Middle frontal gyrus (tissue), 1 donor: ENCODE results near the gene PRKCE.

Source experiments
- DNase-seq: peaks from one replicate; pipeline ENCODE4 v3.0.0-alpha.2; 2015; ENCODE audit warnings: low spot score; ENCODE audit errors: extremely low spot score

Gene PRKCE

DNA sequence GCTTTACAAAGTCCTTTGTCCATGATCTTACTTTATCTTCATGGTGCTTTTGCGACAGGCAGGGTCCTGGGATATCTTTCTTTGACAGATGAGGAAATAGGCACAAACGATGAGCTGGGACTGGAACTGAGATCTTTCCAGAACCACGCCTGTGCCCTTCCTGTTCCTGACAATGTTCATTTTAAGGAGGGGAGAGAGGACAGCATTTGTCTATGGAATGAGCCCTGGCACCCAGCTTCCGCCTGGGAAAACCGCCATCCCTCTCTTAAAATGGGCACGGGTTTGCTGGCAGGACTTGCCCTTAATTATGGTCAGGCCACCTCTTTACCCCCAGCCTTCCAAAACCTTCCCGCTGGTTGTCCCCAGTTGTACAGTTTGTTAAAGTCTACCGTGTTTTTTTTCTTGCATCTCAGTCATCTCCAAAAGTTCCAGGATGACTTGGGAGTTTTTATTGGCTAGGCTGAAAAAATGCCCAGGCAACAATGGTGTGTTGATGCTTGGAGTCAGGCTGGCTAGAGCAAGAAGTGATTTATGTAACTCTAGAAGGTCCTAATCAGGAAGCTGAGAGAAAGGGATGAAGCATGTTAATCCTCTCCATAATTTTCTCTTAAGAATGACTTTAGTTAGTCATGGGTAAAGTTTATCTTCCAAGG, 380.8 kb downstream of the PRKCE start:
- no peak for DNase-seq

- no peak for DNase-seq
Observed at GRCh38 chr2:46032996-46033395, 381.5 kb downstream of the PRKCE start.

GRCh38 chr2:46034535-46034934, 383.1 kb downstream of the PRKCE start:
- no peak for DNase-seq

DNA sequence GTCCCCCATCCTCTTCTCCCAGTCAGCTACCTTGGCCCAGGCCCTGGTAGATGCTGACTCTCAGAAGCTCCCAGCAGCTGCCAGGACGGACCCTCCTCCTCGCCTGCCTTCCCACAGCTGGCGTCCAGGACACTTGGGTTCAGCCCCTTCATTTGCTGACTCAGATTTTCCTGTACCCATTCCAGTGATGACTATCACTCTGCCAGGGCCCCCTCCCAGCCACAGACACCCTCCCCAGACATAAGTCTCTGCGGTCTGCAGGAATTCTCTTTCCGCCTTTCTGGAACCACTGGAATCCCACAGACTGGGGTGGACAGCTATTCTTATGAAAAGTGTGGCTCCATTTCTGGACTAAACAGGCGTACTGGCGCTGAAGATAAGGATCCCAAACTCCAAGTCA, 385.5 kb downstream of the PRKCE start:
- DNase-seq = no peak

- DNase-seq = no peak
Observed at GRCh38 chr2:46039543-46040303, 388.2 kb downstream of the PRKCE start.

DNA sequence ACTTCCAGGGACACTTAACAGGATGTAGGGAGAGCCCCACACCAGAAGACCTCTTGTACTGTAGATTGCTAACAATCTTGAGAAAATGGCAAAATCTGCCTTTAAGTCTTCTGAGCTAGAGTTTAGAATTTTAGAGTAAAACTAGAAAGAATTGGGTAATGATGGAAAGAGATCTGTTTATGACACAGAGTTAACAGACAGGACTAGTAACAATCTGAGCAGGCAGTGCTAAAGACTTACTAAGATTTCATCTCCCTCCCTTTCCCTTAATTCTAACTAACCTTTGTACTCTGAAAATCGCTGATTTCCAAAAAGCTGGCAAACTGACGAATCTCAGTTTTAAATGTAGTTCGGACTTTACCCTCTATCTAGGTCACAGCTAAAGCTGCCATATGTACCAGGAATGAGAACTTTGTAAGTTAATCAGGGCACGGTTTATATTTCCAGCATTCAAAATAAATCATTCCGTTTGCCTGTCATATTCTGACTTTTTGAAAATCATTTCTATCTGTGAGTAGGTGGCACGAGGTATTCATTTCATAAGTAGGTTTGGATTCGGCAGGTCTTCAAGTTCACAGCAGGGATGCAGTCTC, 389.2 kb downstream of the PRKCE start:
- no peak for DNase-seq

GRCh38 chr2:46041434-46041833, 390.0 kb downstream of the PRKCE start:
- DNase-seq = no peak

GRCh38 chr2:46042207-46042637, 390.7 kb downstream of the PRKCE start:
- no peak for DNase-seq

GRCh38 chr2:46042711-46043110, 391.2 kb downstream of the PRKCE start:
- no peak for DNase-seq

DNA sequence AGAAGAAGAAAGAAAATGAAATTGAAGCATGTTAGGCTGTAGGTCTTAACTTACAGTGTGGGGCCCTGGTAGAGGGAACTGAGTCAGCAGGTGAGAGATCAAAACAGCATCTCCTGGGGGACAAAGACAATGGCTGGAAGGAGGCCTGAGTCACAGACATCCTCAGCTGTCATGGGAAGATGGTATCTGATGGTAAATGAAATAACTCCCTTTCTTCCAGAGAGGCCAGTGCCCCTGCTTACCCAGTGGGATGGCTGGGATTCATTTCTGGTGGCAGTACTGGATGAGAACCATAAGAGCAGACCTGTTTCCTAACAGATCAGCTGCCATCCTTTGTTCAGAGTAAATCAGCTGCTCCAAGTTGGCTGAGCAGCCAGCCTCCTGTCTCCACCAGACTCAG, 394.4 kb downstream of the PRKCE start:
- DNase-seq = no peak

- no peak for DNase-seq
Observed at GRCh38 chr2:46047290-46047689, 395.8 kb downstream of the PRKCE start.

GRCh38 chr2:46048693-46049092, 397.2 kb downstream of the PRKCE start:
- no peak for DNase-seq

DNA sequence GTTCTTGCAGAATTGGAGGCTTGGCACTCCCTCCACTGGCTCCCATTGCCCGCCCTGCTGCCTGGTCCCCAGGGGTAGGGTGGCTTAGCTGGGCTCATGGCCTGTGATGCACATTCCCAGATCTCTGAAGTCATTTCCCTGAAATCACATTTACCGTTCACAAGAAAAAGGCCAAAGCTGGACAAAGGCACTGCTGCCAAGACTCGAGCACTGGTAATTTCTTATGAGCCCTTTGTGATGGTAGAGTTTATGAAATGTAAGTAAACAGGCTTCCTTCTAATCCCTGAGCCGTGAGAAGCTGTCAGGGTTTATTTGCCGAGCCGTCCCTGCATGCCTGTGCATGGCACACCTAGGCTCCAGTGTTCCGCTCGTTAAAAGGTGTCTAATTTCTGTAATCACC, 398.6 kb downstream of the PRKCE start:
- DNase-seq = no peak

DNA sequence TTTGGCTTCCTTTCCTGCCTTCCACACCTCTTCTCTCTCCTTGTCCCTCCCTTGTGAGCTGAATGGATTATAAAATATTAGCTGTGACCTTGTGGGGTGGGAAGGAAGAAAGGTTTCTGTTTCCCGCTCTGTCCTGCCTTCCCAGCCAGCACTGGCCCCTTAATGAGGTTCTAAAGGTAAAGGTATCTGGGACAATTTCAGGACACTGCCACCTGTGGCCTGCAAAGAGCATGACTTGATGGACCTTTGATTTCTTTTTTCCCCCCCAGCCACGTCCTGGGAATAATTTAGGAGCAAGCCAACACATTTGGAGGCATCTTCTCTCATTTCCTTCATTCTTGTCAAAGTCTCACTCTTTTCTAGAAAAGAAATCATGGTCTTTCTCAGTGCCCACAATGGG, 399.0 kb downstream of the PRKCE start:
- no peak for DNase-seq

DNA sequence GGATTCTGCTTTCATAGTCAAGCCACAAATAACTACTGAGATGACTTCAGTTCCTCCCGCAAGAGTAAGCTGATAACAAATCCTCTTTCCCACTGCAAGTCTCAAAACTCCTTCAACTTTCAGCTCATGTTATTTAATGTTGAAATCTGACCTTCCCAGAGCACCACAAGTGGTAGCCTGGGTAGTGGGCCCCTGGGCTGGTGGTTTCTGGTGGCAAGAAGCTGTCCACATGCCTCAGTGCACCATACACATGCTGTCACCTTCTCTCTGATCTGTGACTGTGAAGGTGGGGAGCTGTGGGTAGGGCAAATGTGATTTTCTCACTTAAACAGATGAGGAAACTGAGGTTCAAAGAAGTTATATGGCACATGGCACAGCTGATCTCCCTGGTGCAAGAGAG, 399.6 kb downstream of the PRKCE start:
- no peak for DNase-seq

GRCh38 chr2:46053564-46053963, 402.1 kb downstream of the PRKCE start:
- no peak for DNase-seq

- DNase-seq = no peak
Observed at GRCh38 chr2:46056541-46056940, 405.1 kb downstream of the PRKCE start.

- DNase-seq = no peak
Observed at GRCh38 chr2:46058140-46058539, 406.7 kb downstream of the PRKCE start.

GRCh38 chr2:46062637-46063412, 411.4 kb downstream of the PRKCE start:
- DNase-seq = peak; percentile 45

GRCh38 chr2:46064396-46064795, 412.9 kb downstream of the PRKCE start:
- no peak for DNase-seq

GRCh38 chr2:46065152-46065551, 413.7 kb downstream of the PRKCE start:
- DNase-seq = no peak

DNA sequence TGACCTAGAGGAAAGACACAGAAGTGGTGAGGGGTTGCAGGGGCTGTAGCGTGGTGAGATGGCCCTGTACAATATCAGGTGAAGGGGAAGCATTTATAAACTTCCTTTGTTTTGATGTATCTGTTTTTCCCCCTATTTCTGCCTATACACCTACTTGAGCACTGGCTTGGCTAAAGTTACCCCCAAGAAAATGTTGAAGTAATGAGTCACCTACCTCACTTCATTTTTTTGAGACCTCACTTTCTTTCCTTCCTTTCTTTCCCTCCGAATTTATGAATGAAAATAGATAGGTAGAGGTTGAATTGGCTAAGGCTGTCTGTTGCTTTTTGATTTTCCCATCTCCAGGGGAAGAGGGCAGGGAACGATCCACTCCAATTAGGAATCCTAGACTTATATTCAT, 414.6 kb downstream of the PRKCE start:
- no peak for DNase-seq
